T-cell (primary cell): Measurements from ENCODE around the gene OR52W1. TPM values are rescaled to one million over a fixed set of nuclear protein-coding genes. Genes with fewer than 3 reads are reported as not detected.

ENCODE experiments used
- ATAC-seq, 4 experiments: fragments of 200-7000 bp in 3 of 4; fragments of 150-1000 bp in 1 of 4; cut with Tn5 transposase; replicated peaks in 1 of 4; 1 replicate in 3 of 4; 2 replicates in 1 of 4; pipeline ENCODE4 v1.10.0; 2021; ENCODE audit warnings: moderate library complexity in 3 of 4, mild to moderate bottlenecking in 2 of 4, moderate number of reproducible peaks in 1 of 4
- CTCF ChIA-PET, 2 donors: fragments of 300-600 bp; sonication (Branson Sonifier 250); formaldehyde crosslinking; loops; one replicate each; lab custom pipeline; 2022; ENCODE audit warnings: antibody characterized with exemption in 2 of 2; lab: Charles Lee
- POLR2A ChIA-PET, 2 donors: fragments of 300-600 bp; sonication (Branson Sonifier 250); formaldehyde crosslinking; loops; one replicate each; lab custom pipeline; 2022; ENCODE audit warnings: antibody characterized with exemption in 2 of 2; lab: Charles Lee
- DNase-seq, 35 experiments: peaks; one replicate each; pipeline versions ENCODE4 v3.0.0 to v3.0.0-alpha.2; 2013 to 2023
- H3K27ac ChIP-seq: one replicate; pipeline ENCODE4 v1.5.1; 2013; ENCODE audit warnings: low read length
- H3K27me3 ChIP-seq, 2 experiments: replicated peaks in 1 of 2; 1 replicate in 1 of 2; 2 replicates in 1 of 2; pipeline versions ENCODE4 v1.6.1 to v1.7.0; 2013; ENCODE audit warnings: low read length in 1 of 2, mixed read lengths in 1 of 2; ENCODE audit not compliant: control insufficient read depth in 2 of 2, insufficient read depth in 2 of 2; ENCODE audit errors: extremely low read depth in 1 of 2
- H3K36me3 ChIP-seq, 2 donors: 1 replicate in 1 of 2; 2 replicates in 1 of 2; pipeline versions ENCODE4 v1.6.1 to v1.7.0; 2013; ENCODE audit warnings: low read length in 1 of 2; ENCODE audit not compliant: control insufficient read depth in 2 of 2, insufficient read depth in 1 of 2; ENCODE audit errors: extremely low read depth in 1 of 2
- H3K4me1 ChIP-seq, 2 experiments: 1 replicate in 1 of 2; 2 replicates in 1 of 2; pipeline versions ENCODE4 v1.6.1 to v1.7.0; 2013; ENCODE audit warnings: low read length in 2 of 2, mixed read lengths in 1 of 2; ENCODE audit not compliant: insufficient read depth in 2 of 2, control insufficient read depth in 1 of 2; ENCODE audit errors: extremely low read depth in 1 of 2
- H3K4me3 ChIP-seq, 2 donors: 1 replicate in 1 of 2; 2 replicates in 1 of 2; pipeline versions ENCODE4 v1.5.1 to v1.7.0; 2013; ENCODE audit warnings: mild to moderate bottlenecking in 2 of 2, low read length in 1 of 2, moderate library complexity in 1 of 2; ENCODE audit not compliant: control insufficient read depth in 1 of 2; ENCODE audit errors: extremely low read depth in 1 of 2
- H3K9me3 ChIP-seq: 2 replicates; pipeline ENCODE4 v1.7.0; 2013
- H3K27ac Mint-ChIP-seq, 2 donors: one replicate each; pipeline ENCODE4 v1.8.0; 2020 to 2021; ENCODE audit warnings: mild to moderate bottlenecking in 2 of 2, mixed read lengths in 2 of 2
- H3K27me3 Mint-ChIP-seq, 2 donors: one replicate each; pipeline ENCODE4 v1.8.0; 2021 to 2022; ENCODE audit warnings: mixed read lengths in 2 of 2
- H3K36me3 Mint-ChIP-seq: one replicate; pipeline ENCODE4 v1.8.0; 2021; ENCODE audit warnings: mixed read lengths
- H3K4me1 Mint-ChIP-seq, 3 donors: one replicate each; pipeline ENCODE4 v1.8.0; 2020 to 2022; ENCODE audit warnings: mixed read lengths in 3 of 3, mild to moderate bottlenecking in 1 of 3
- H3K4me3 Mint-ChIP-seq, 3 donors: one replicate each; pipeline ENCODE4 v1.8.0; 2020 to 2022; ENCODE audit warnings: mild to moderate bottlenecking in 3 of 3, mixed read lengths in 3 of 3, moderate library complexity in 3 of 3
- H3K9me3 Mint-ChIP-seq, 3 donors: one replicate each; pipeline ENCODE4 v1.8.0; 2020 to 2022; ENCODE audit warnings: mixed read lengths in 3 of 3
- WGBS: methylation state at CpG from one replicate; pipeline ENCODE4 v1.1.5; 2013; ENCODE audit warnings: missing lambda C conversion rate; ENCODE audit not compliant: insufficient coverage; 5-methylcytosine and 5-hydroxymethylcytosine counted together
- total RNA-seq, 35 experiments: library from RNA in 6 of 35; stranded (reverse) in 6 of 35; fragments of 120-200 nt in 1 of 35; gene quantifications; one replicate each; pipeline versions ENCODE4 v1.2.1 to v1.2.4 and lab custom pipeline; 2013 to 2026

OR52W1 gene
- total RNA-seq, 5 donors from 2014 or later (not counting 1 experiment from before 2014, with no cell fraction given), result not detected

- H3K4me1 Mint-ChIP-seq, result peaks cover 49 to 57% (median 51%) of the 10 kb centered on the region in 3 donors
- ATAC-seq, result no peak
These were observed 35.0 kb downstream of the OR52W1 start for GRCh38 chr11:6233984-6234386.

GRCh38 chr11:6234387-6235107, 35.5 kb downstream of the OR52W1 start, which contains the start of gene FHIP1B:
TSS of gene FHIP1B (minus strand) at chr11:6234636. CDS start at chr11:6224516, 10,120 bp downstream.
- peak within 1 kb of the TSS; percentile 75 for H3K27ac ChIP-seq
- Mint-ChIP-seq H3K27ac (peak within 1 kb of the TSS; percentile 95 to 97), H3K4me1 (peaks cover 44 to 51% (median 46%) of the 10 kb centered on the region in 3 donors), H3K9me3 (no peaks in the 10 kb centered on the region), H3K4me3 (peak within 1 kb of the TSS; percentile 98 to 99 (median 98)), H3K36me3 (peaks cover 3% of the 10 kb centered on the region), H3K27me3 (peaks cover 0 to 2% of the 10 kb centered on the region in 2 donors)
- no peaks in the 10 kb centered on the region for H3K9me3 ChIP-seq
- peaks cover 0 to 8% of the 10 kb centered on the region in 2 experiments for H3K27me3 ChIP-seq
- WGBS, result under 1% methylated on average over 62 of the region's 62 CpGs
- ChIA-PET POLR2A (interaction anchor here (0.5 to 0.6 kb wide), 2 partner anchors 117 to 459 kb away, joined by 3 to 5 read pairs; no protein-coding TSS in a partner anchor), CTCF (interaction anchor here in 1 of 2 donors (1.0 kb wide), 1 partner anchor 550 kb away, joined by 3 read pairs; the partner anchor contains the start of gene TRIM5)
- DNase-seq, result peak; percentile 95 to 100 (median 99)
- peak within 1 kb of the TSS; percentile 82 to 86 for H3K4me3 ChIP-seq
- H3K36me3 ChIP-seq, result no peaks in the 10 kb centered on the region
- ATAC-seq, result peak; percentile 89 to 94 (median 91)
- peaks cover 14 to 28% of the 10 kb centered on the region in 2 experiments for H3K4me1 ChIP-seq

More at GRCh38 chr11:6233984-6234386, 35.0 kb downstream of the OR52W1 start:
- ChIA-PET POLR2A (interaction anchor here in 1 of 2 donors (0.6 kb wide), 1 partner anchor 117 kb away, joined by 3 read pairs; no protein-coding TSS in a partner anchor), CTCF (interaction anchor here in 1 of 2 donors (1.0 kb wide), 1 partner anchor 549 kb away, joined by 3 read pairs; the partner anchor contains the start of gene TRIM5)
- Mint-ChIP-seq H3K27me3 (no peaks in the 10 kb centered on the region), H3K27ac (peak overlapping the region; percentile 95 to 97), H3K4me3 (peak overlapping the region; percentile 98 to 99 (median 98)), H3K9me3 (no peaks in the 10 kb centered on the region), H3K36me3 (peaks cover 7% of the 10 kb centered on the region)
- H3K27ac ChIP-seq, result peak overlapping the region; percentile 75
- peak overlapping the region; percentile 82 to 86 for H3K4me3 ChIP-seq
- H3K27me3 ChIP-seq, result peaks cover 0 to 3% of the 10 kb centered on the region in 2 experiments
- peak in 2 of 35 experiments; percentile 6 to 13 for DNase-seq
- peaks cover 14 to 32% of the 10 kb centered on the region in 2 experiments for H3K4me1 ChIP-seq
- H3K9me3 ChIP-seq, result no peaks in the 10 kb centered on the region
- WGBS, result 3% methylated on average over 10 of the region's 10 CpGs
- H3K36me3 ChIP-seq, result no peaks in the 10 kb centered on the region

- Mint-ChIP-seq H3K9me3 (no peaks in the 10 kb centered on the region), H3K36me3 (no peaks in the 10 kb centered on the region), H3K27ac (no peak overlapping the region), H3K4me1 (peaks cover 22 to 27% (median 23%) of the 10 kb centered on the region in 3 donors), H3K4me3 (no peak overlapping the region), H3K27me3 (peaks cover 8 to 13% of the 10 kb centered on the region in 2 donors)
- H3K4me3 ChIP-seq, result no peak overlapping the region
- POLR2A ChIA-PET, result interaction anchor here in 1 of 2 donors (0.6 kb wide), 1 partner anchor 62 kb away, joined by 4 read pairs; no protein-coding TSS in a partner anchor
- peaks cover 0 to 23% of the 10 kb centered on the region in 2 experiments for H3K27me3 ChIP-seq
- CTCF ChIA-PET, result interaction anchor here (0.6 to 1.7 kb wide), 5 partner anchors 13 to 207 kb away, joined by 3 to 6 read pairs (median 4); no protein-coding TSS in a partner anchor
- WGBS, result 100% methylated on average over 2 of the region's 4 CpGs
- H3K27ac ChIP-seq, result no peak overlapping the region
- no peaks in the 10 kb centered on the region for H3K36me3 ChIP-seq
- no peak for ATAC-seq
- H3K4me1 ChIP-seq, result peaks cover 8 to 17% of the 10 kb centered on the region in 2 experiments
- no peaks in the 10 kb centered on the region for H3K9me3 ChIP-seq
- DNase-seq, result no peak
These were observed 38.2 kb downstream of the OR52W1 start for GRCh38 chr11:6237266-6237665.

DNA sequence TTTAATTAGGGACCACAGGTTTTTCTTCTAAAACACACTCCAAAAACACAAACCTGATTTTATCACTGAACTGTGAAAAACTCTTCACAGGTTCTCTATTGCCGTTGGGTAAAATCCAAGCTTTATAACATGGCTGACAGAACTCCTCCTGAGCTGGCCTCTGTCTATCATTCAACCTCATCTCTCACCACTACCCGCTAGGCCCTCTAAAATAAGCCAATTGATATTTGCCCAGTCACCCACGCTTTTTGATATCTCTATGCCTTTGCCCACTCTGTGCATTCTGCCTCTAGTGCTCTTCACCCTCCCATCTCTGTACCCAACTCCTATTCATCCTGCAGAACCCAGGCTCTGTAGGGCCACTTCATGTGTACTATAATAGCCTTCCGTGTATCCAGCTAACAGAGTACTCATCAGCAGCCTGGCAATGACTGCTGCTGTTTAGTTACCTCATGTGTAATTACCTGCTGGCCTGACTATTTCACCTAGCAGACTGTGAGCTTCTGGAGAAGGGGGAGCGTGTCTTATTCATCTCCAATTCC, 38.8 kb downstream of the OR52W1 start:
- DNase-seq, result no peak
- ATAC-seq, result no peak
- WGBS, result 83% methylated on average over 3 of the region's 5 CpGs
- no peaks in the 10 kb centered on the region for H3K9me3 Mint-ChIP-seq
- peaks cover 8 to 17% of the 10 kb centered on the region in 2 experiments for H3K4me1 ChIP-seq
- CTCF ChIA-PET, result interaction anchor here (0.8 to 1.7 kb wide), 2 partner anchors 13 to 141 kb away, joined by 4 to 6 read pairs; no protein-coding TSS in a partner anchor
- no peaks in the 10 kb centered on the region for H3K36me3 ChIP-seq
- no peak overlapping the region for H3K4me3 ChIP-seq
- peaks cover 0 to 23% of the 10 kb centered on the region in 2 experiments for H3K27me3 ChIP-seq
- no peak overlapping the region for H3K27ac Mint-ChIP-seq
- POLR2A ChIA-PET, result interaction anchor here in 1 of 2 donors (0.6 kb wide), 1 partner anchor 63 kb away, joined by 4 read pairs; no protein-coding TSS in a partner anchor
- H3K27me3 Mint-ChIP-seq, result peaks cover 12 to 13% of the 10 kb centered on the region in 2 donors
- H3K9me3 ChIP-seq, result no peaks in the 10 kb centered on the region
- H3K27ac ChIP-seq, result no peak overlapping the region
- H3K4me3 Mint-ChIP-seq, result no peak overlapping the region
- H3K4me1 Mint-ChIP-seq, result peaks cover 18 to 25% (median 19%) of the 10 kb centered on the region in 3 donors
- H3K36me3 Mint-ChIP-seq, result no peaks in the 10 kb centered on the region

- Mint-ChIP-seq H3K27me3 (peaks cover 21 to 22% of the 10 kb centered on the region in 2 donors), H3K9me3 (no peaks in the 10 kb centered on the region), H3K36me3 (no peaks in the 10 kb centered on the region), H3K27ac (no peak within 1 kb of the TSS), H3K4me3 (no peak within 1 kb of the TSS), H3K4me1 (peaks cover 9 to 14% (median 10%) of the 10 kb centered on the region in 3 donors)
- H3K4me3 ChIP-seq, result no peak within 1 kb of the TSS
- H3K36me3 ChIP-seq, result no peaks in the 10 kb centered on the region
- no peaks in the 10 kb centered on the region for H3K9me3 ChIP-seq
- ATAC-seq (no peak), DNase-seq (no peak)
- WGBS, result no CpG with 5 or more reads among the region's 1 CpG
- no peak within 1 kb of the TSS for H3K27ac ChIP-seq
- CTCF ChIA-PET, result no interaction called here
- POLR2A ChIA-PET, result no interaction called here
- peaks cover 0 to 25% of the 10 kb centered on the region in 2 experiments for H3K27me3 ChIP-seq
- H3K4me1 ChIP-seq, result peaks cover 3 to 12% of the 10 kb centered on the region in 2 experiments
These were observed 39.9 kb downstream of the OR52W1 start, which contains the start of gene CNGA4 for GRCh38 chr11:6238902-6239301. TSS of gene CNGA4 (plus strand) at chr11:6239089. CDS start at chr11:6239207, 118 bp downstream.
